Fibroblast of pulmonary artery (primary cell): Measurements from ENCODE around the gene SYDE1.

Experiments used
- DNase-seq: peaks from one replicate; pipeline ENCODE4 v3.0.0-alpha.2; 2010; ENCODE audit warnings: low read depth
- H3K4me3 ChIP-seq: replicated peaks from 2 replicates; pipeline ENCODE4 v1.5.1; 2011; ENCODE audit warnings: low read depth, mild to moderate bottlenecking, control low read depth, low read length, moderate library complexity
- CTCF ChIP-seq: IDR thresholded peaks from 2 replicates; pipeline ENCODE4 v1.5.1; 2011; ENCODE audit warnings: mild to moderate bottlenecking, control low read depth, low read length, inconsistent platforms; ENCODE audit errors: missing control alignments

Gene SYDE1

GRCh38 chr19:15108845-15109767 is 1.9 kb downstream of the SYDE1 start:
- TF ChIP-seq CTCF = no peak
- H3K4me3 ChIP-seq = peak overlapping the region; percentile 81
- no peak for DNase-seq

- DNase-seq = no peak
- TF ChIP-seq CTCF = no peak
- no peak overlapping the region for H3K4me3 ChIP-seq
Measured at GRCh38 chr19:15109768-15110417, 2.7 kb downstream of the SYDE1 start.

DNA sequence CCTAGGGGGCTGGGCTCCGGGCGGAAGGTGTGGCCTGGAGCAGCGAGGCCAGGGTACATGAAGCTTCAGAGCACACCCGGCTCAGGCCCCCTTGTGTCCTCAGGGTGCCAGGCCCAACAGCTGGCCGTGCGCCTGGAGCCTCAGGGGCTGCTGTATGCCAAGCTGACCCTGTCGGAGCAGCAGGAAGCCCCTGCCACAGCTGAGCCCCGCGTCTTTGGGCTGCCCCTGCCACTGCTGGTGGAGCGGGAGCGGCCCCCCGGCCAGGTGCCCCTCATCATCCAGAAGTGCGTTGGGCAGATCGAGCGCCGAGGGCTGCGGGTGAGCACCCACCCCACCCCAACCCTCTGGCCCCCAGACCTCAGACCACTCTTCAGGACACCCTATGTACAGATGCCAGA is 3.2 kb downstream of the SYDE1 start:
- no peak for DNase-seq
- no peak for TF ChIP-seq CTCF
- H3K4me3 ChIP-seq = no peak overlapping the region

DNA sequence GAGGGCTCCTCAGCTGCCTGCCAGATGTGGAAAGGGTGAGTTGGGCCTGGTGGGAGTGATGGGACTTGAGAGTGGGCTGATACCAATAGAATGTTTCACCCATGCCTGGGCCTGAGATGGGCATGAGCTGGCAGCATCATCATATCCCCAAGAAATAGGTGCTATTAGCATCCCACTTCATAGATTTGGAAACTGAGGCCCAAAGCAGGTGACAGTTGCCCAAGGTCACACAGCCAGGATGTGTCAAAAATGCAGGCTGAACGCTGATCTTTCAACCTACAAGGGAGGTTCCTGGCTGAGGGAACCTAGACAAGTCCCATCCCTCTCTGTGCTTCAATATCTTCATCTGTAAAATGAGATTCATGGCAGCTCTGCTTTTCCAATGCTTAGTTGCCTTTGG is 4.6 kb downstream of the SYDE1 start:
- H3K4me3 ChIP-seq = no peak overlapping the region
- no peak for DNase-seq
- TF ChIP-seq CTCF = no peak

DNA sequence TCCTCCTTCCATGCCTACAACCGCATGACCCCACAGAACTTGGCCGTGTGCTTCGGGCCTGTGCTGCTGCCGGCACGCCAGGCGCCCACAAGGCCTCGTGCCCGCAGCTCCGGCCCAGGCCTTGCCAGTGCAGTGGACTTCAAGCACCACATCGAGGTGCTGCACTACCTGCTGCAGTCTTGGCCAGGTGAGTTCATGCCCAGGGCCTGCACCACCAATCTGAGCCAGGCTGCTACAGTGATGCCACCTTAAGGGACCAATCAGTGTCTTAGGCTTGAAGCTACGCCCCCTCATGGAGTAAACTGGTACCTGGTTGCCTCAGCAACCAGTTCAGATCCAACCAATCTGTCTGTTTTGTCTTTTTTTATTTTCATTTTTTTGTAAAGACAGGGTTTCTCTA is 5.2 kb downstream of the SYDE1 start:
- no peak for DNase-seq
- TF ChIP-seq CTCF = no peak
- no peak overlapping the region for H3K4me3 ChIP-seq

DNA sequence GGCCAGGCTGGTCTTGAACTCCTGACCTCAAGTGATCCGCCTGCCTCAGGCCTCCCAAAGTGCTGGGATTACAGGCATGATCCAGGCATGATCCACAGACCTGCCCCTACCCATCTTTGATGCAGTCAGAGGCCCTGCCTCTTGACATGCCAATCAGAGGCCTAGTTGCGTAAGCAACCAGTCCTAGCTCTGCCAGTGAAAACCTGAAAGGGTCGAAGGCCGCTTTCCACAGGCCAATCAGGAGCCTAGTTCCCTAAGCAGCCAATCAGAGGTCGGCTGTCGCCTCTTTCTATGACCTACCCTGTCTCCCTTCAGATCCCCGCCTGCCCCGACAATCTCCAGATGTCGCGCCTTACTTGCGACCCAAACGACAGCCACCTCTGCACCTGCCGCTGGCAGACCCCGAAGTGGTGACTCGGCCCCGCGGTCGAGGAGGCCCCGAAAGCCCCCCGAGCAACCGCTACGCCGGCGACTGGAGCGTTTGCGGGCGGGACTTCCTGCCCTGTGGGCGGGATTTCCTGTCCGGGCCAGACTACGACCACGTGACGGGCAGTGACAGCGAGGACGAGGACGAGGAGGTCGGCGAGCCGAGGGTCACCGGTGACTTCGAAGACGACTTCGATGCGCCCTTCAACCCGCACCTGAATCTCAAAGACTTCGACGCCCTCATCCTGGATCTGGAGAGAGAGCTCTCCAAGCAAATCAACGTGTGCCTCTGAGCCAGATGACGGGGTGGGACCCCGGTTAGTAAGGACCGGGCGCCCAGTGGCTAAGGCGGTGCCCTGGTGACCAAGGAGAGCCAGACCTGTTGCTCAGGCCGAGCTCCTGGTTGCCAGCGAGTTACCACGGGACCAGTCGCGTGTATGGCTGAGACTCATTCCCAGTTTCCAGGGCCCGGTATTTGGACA is 6.3 kb downstream of the SYDE1 start:
- no peak overlapping the region for H3K4me3 ChIP-seq
- DNase-seq = no peak
- no peak for TF ChIP-seq CTCF
